GM13977 (cell line): ENCODE results near the gene KANSL2.
"Not testable (repeated sequence)": the region's sequence is repeated elsewhere in the genome, so short reads cannot be mapped to it uniquely, and the experiment has no call there.

Experiments used
- DNase-seq: peaks from one replicate; pipeline ENCODE4 v3.0.0; 2012; ENCODE audit warnings: low spot score
- CTCF ChIP-seq: IDR thresholded peaks from 2 replicates; pipeline ENCODE4 v1.5.1; 2012; ENCODE audit warnings: mild to moderate bottlenecking, control low read depth; ENCODE audit not compliant: insufficient read depth; ENCODE audit errors: extremely low read depth, missing control alignments
- in situ Hi-C: fragments of 300-500 bp; cut with MboI; formaldehyde crosslinking; loops from one replicate; pipeline ENCODE4 v1.12.0; 2022; ENCODE audit warnings: low sequenced_read_pairs, low pct_unique_long_range_greater_than_20kb, mixed read lengths, inconsistent platforms; ENCODE audit not compliant: unreplicated experiment

KANSL2 gene

DNA sequence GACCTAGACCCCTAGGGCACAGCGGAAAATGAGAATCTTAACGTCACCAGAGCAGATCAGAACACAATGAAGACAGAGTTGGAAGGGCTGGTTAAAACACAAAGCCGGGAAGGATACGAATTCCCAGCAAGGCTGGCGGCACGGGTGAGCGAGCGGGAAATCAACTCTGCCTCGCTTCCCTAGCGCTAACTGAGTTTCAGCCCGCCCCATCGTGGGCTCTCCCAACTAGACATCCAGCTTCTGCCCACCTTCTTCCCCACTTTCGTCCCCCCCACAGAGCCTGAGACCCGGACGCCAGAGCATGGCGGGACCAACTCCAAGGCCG is 34.1 kb upstream of the KANSL2 start:
- in situ Hi-C loops, result no loop called here
- no peak for TF ChIP-seq CTCF
- DNase-seq, result no peak

GRCh38 chr12:48712209-48712608 is 30.2 kb upstream of the KANSL2 start:
- no peak for DNase-seq
- no peak for TF ChIP-seq CTCF
- in situ Hi-C loops, result no loop called here

GRCh38 chr12:48698822-48699221 is 16.8 kb upstream of the KANSL2 start:
- in situ Hi-C loops, DNase-seq: not testable (repeated sequence)

- DNase-seq, result no peak
- in situ Hi-C loops, result no loop called here
- TF ChIP-seq CTCF, result no peak
These were observed 14.6 kb upstream of the KANSL2 start for GRCh38 chr12:48696626-48697025.

DNA sequence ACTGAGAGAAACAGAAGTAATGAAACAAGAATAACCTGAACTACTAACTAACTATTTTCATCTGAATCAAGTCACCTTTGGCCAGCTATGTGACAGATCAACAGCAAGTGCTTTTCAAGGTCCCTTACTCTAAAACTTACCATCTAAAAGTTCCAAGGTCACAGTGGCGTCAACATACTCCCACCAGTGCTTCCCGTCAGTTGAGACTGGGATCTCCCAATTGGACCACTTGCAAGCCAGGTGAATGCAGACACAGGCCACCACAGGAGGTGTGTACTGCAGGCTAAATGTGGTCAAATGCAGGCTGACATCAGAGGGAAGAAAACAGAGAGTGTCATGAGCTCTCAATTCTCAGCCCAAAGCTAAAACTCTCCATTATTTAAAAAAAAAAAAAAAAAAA is 13.8 kb upstream of the KANSL2 start:
- in situ Hi-C loops, result no loop called here
- TF ChIP-seq CTCF, result no peak
- DNase-seq, result no peak

DNA sequence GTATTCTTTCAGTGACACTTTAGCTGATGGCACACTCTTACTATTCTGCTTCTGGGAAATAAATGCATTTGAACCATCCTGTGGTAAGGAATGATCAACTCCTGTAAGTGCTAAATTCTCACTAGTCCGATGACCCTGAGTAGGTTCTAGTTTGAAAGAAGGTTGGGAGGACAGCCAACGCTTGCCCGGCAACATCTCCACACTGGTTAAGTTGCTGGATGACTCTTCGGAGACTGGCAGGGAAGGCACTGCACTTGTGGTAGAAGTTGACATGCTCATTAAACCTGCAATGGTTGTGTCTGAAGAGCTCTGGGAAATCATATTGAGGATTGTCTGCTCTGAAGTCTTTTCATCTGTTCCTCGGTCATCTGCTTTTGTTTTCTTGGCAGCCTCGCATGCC is 12.0 kb upstream of the KANSL2 start:
- TF ChIP-seq CTCF, result no peak
- in situ Hi-C loops, result no loop called here
- no peak for DNase-seq

DNA sequence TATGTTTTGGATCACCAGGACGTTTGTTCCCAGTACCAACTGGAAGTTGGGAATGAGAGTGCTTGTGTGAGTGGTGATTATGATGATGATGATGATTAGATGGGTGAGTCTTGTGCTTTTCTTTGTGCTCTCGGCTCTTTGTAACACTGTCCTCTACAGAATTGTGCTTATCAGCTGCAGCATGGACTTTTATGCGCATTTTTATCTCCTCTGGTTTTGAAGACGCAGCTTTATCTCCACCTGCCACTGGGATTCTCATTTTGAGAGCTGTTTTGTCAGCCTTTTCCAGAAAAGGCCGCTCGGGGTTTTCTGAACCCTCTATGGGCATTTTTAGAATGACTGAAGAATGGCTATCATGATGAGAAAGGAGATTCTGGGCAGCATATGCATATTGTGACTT is 11.5 kb upstream of the KANSL2 start:
- no peak for TF ChIP-seq CTCF
- in situ Hi-C loops, result no loop called here
- no peak for DNase-seq
